Endodermal cell (in vitro differentiated cells): ENCODE measurements around the gene TKFC. TPM values are rescaled to one million over a fixed set of nuclear protein-coding genes. Genes with fewer than 3 reads are reported as not detected.

Experiments used
- DNase-seq: peaks from one replicate; pipeline ENCODE4 v3.0.0-alpha.2; 2017
- H3K27ac ChIP-seq: 2 replicates; pipeline ENCODE4 v1.5.1; 2013; ENCODE audit warnings: mild to moderate bottlenecking, low read depth, low read length, moderate library complexity
- H3K27me3 ChIP-seq: 2 replicates; pipeline ENCODE4 v1.6.1; 2013; ENCODE audit warnings: mild to moderate bottlenecking, low read length, moderate library complexity; ENCODE audit not compliant: insufficient read depth, control insufficient read depth, poor library complexity, severe bottlenecking
- H3K36me3 ChIP-seq: 2 replicates; pipeline ENCODE4 v1.7.0; 2013; ENCODE audit warnings: mild to moderate bottlenecking, low read length, moderate library complexity; ENCODE audit not compliant: control insufficient read depth, insufficient read depth
- H3K4me1 ChIP-seq: one replicate; pipeline ENCODE4 v1.7.0; 2013; ENCODE audit warnings: low read length; ENCODE audit not compliant: control insufficient read depth, insufficient read depth
- H3K4me3 ChIP-seq: 2 replicates; pipeline ENCODE4 v1.5.1; 2013; ENCODE audit warnings: mild to moderate bottlenecking, low read length, moderate library complexity
- H3K9ac ChIP-seq: 2 replicates; pipeline ENCODE4 v1.6.1; 2013; ENCODE audit warnings: mild to moderate bottlenecking, low read length, moderate library complexity; ENCODE audit not compliant: poor library complexity, severe bottlenecking; ENCODE audit errors: extremely low read depth
- H3K9me3 ChIP-seq: 2 replicates; pipeline ENCODE4 v1.6.1; 2013; ENCODE audit warnings: mild to moderate bottlenecking, low read length, moderate library complexity; ENCODE audit not compliant: control insufficient read depth
- H3K27ac Mint-ChIP-seq: 2 replicates; pipeline ENCODE4 v1.8.0; 2020; ENCODE audit warnings: mixed read lengths
- H3K27me3 Mint-ChIP-seq: 2 replicates; pipeline ENCODE4 v1.8.0; 2021; ENCODE audit warnings: mild to moderate bottlenecking, mixed read lengths; ENCODE audit not compliant: insufficient read depth
- H3K36me3 Mint-ChIP-seq: 2 replicates; pipeline ENCODE4 v1.8.0; 2020; ENCODE audit warnings: low read depth, mixed read lengths
- H3K4me1 Mint-ChIP-seq: 2 replicates; pipeline ENCODE4 v1.8.0; 2020; ENCODE audit warnings: mixed read lengths
- H3K4me3 Mint-ChIP-seq: 2 replicates; pipeline ENCODE4 v1.8.0; 2020; ENCODE audit warnings: mild to moderate bottlenecking, moderate library complexity, mixed read lengths
- H3K9me3 Mint-ChIP-seq: 2 replicates; pipeline ENCODE4 v1.8.0; 2020; ENCODE audit warnings: mild to moderate bottlenecking, mixed read lengths
- CTCF ChIP-seq: fragments of 200-600 bp; sonication (generic); conservative IDR thresholded peaks from 2 replicates; pipeline ENCODE4 v1.5.0; 2021; ENCODE audit warnings: antibody characterized with exemption, mild to moderate bottlenecking
- WGBS, 2 experiments: methylation state at CpG; one replicate each; pipeline versions ENCODE4 v1.1.5 to v1.1.7; 2013; ENCODE audit warnings: missing lambda C conversion rate in 2 of 2, mixed read lengths in 1 of 2; ENCODE audit not compliant: insufficient coverage in 1 of 2, insufficient read length in 1 of 2; 5-methylcytosine and 5-hydroxymethylcytosine counted together
- total RNA-seq, 2 donors: library from RNA; stranded (reverse); fragmentation: NEBNext Ultra II Directional in 1 of 2; extraction: Animal tissue kit (Norgen Biotek cat#: 25700) in 1 of 2; gene quantifications; 2 replicates in 1 of 2; 3 replicates in 1 of 2; pipeline ENCODE4 v1.2.1, GENCODE V29; 2021

Gene TKFC
- total RNA-seq, 2 donors from 2014 or later: 93.7 to 116 TPM

GRCh38 chr11:61331651-61332050 is 1.4 kb upstream of the TKFC start:
- Histone ChIP-seq H3K9ac (peak overlapping the region; percentile 100), H3K4me3 (peak overlapping the region; percentile 99), H3K9me3 (no peaks in the 10 kb centered on the region), H3K27me3 (no peaks in the 10 kb centered on the region), H3K4me1 (peaks cover 5% of the 10 kb centered on the region), H3K36me3 (peaks cover 40% of the 10 kb centered on the region), H3K27ac (no peak overlapping the region)
- H3K9me3 Mint-ChIP-seq: no peaks in the 10 kb centered on the region
- WGBS, 2 experiments: 90 to 93% methylated on average over 5 to 6 of the region's 6 CpGs
- peaks cover 17% of the 10 kb centered on the region for H3K4me1 Mint-ChIP-seq
- peak overlapping the region; percentile 99 for H3K27ac Mint-ChIP-seq
- no peak for DNase-seq
- H3K4me3 Mint-ChIP-seq: peak overlapping the region; percentile 97
- H3K27me3 Mint-ChIP-seq: no peaks in the 10 kb centered on the region
- H3K36me3 Mint-ChIP-seq: peaks cover 26% of the 10 kb centered on the region
- TF ChIP-seq CTCF: no peak

- Histone ChIP-seq H3K9me3 (no peaks in the 10 kb centered on the region), H3K4me3 (peak overlapping the region; percentile 99), H3K9ac (peak overlapping the region; percentile 100), H3K4me1 (peaks cover 5% of the 10 kb centered on the region), H3K36me3 (peaks cover 33% of the 10 kb centered on the region), H3K27ac (peak overlapping the region; percentile 89), H3K27me3 (no peaks in the 10 kb centered on the region)
- 0 to 2% methylated on average over 7 to 24 of the region's 24 CpGs for WGBS, 2 experiments
- Mint-ChIP-seq H3K27ac (peak overlapping the region; percentile 99), H3K9me3 (no peaks in the 10 kb centered on the region), H3K4me3 (peak overlapping the region; percentile 97), H3K4me1 (peaks cover 17% of the 10 kb centered on the region), H3K36me3 (peaks cover 23% of the 10 kb centered on the region), H3K27me3 (no peaks in the 10 kb centered on the region)
- TF ChIP-seq CTCF: no peak
- DNase-seq: no peak
These were observed 689 bp upstream of the TKFC start for GRCh38 chr11:61332281-61332796.

- WGBS, 2 experiments: 37 to 38% methylated on average over 13 to 19 of the region's 19 CpGs
- H3K4me3 Mint-ChIP-seq: peak overlapping the region; percentile 97
- Histone ChIP-seq H3K27me3 (no peaks in the 10 kb centered on the region), H3K27ac (peak overlapping the region; percentile 89), H3K4me1 (peaks cover 5% of the 10 kb centered on the region), H3K9me3 (no peaks in the 10 kb centered on the region), H3K4me3 (peak overlapping the region; percentile 99), H3K36me3 (peaks cover 28% of the 10 kb centered on the region), H3K9ac (peak overlapping the region; percentile 100)
- DNase-seq: no peak
- H3K36me3 Mint-ChIP-seq: peaks cover 20% of the 10 kb centered on the region
- peaks cover 17% of the 10 kb centered on the region for H3K4me1 Mint-ChIP-seq
- no peaks in the 10 kb centered on the region for H3K27me3 Mint-ChIP-seq
- H3K27ac Mint-ChIP-seq: peak overlapping the region; percentile 99
- no peaks in the 10 kb centered on the region for H3K9me3 Mint-ChIP-seq
- no peak for TF ChIP-seq CTCF
These were observed 764 bp downstream of the TKFC start for GRCh38 chr11:61333550-61334433.
